Dermis microvascular lymphatic vessel endothelial cell (primary cell): ENCODE data around the gene C19orf67. TPM values are rescaled to one million over a fixed set of nuclear protein-coding genes. Genes with fewer than 3 reads are reported as not detected.

Experiments
- DNase-seq, 2 donors: peaks; one replicate each; pipeline versions ENCODE4 v3.0.0 to v3.0.0-alpha.2; 2010; ENCODE audit warnings: low read depth in 2 of 2
- total RNA-seq: library from RNA; depleted of rRNA; stranded (reverse); fragments of >200 nt; gene quantifications from 2 replicates; pipeline ENCODE4 v1.2.1, GENCODE V29; 2014

Gene C19orf67
- total RNA-seq, result not detected in 2 replicates

GRCh38 chr19:14085309-14085995, at the start of gene C19orf67:
C19orf67 (minus strand) TSS chr19:14085783; CDS start chr19:14085627, 156 bp downstream.
- DNase-seq, result no peak

- DNase-seq, result no peak
Observed at GRCh38 chr19:14135355-14135754, 49.8 kb upstream of the C19orf67 start.

- DNase-seq, result no peak
Observed at GRCh38 chr19:14127929-14128509, 42.4 kb upstream of the C19orf67 start.

- DNase-seq, result no peak
Observed at GRCh38 chr19:14127176-14127575, 41.6 kb upstream of the C19orf67 start.

- DNase-seq, result no peak
Observed at GRCh38 chr19:14122924-14123323, 37.3 kb upstream of the C19orf67 start.

GRCh38 chr19:14120497-14120780, 34.9 kb upstream of the C19orf67 start:
- DNase-seq, result no peak

GRCh38 chr19:14119644-14120496, 34.3 kb upstream of the C19orf67 start:
- no peak for DNase-seq

GRCh38 chr19:14119146-14119545, 33.6 kb upstream of the C19orf67 start:
- no peak for DNase-seq

GRCh38 chr19:14118165-14119051, 32.8 kb upstream of the C19orf67 start:
- peak; percentile 67 to 80 for DNase-seq

- peak; percentile 96 to 99 for DNase-seq
Observed at GRCh38 chr19:14117668-14118164, 32.1 kb upstream of the C19orf67 start, which contains the start of gene PRKACA. PRKACA (minus strand) TSS chr19:14117762; CDS start chr19:14117547, 215 bp downstream.

GRCh38 chr19:14116918-14117578, 31.5 kb upstream of the C19orf67 start:
- no peak for DNase-seq

- no peak for DNase-seq
Observed at GRCh38 chr19:14116525-14116917, 30.9 kb upstream of the C19orf67 start.

- no peak for DNase-seq
Observed at GRCh38 chr19:14115756-14116155, 30.2 kb upstream of the C19orf67 start.

GRCh38 chr19:14114854-14115253, 29.3 kb upstream of the C19orf67 start:
- peak in 1 of 2 donors; percentile 56 for DNase-seq

- no peak for DNase-seq
Observed at GRCh38 chr19:14114439-14114838, 28.9 kb upstream of the C19orf67 start.

GRCh38 chr19:14113762-14114414, 28.3 kb upstream of the C19orf67 start:
- DNase-seq, result no peak

GRCh38 chr19:14112809-14113385, 27.3 kb upstream of the C19orf67 start:
- no peak for DNase-seq

GRCh38 chr19:14112051-14112808, 26.6 kb upstream of the C19orf67 start:
- DNase-seq, result no peak

GRCh38 chr19:14111486-14111885, 25.9 kb upstream of the C19orf67 start:
- no peak for DNase-seq
